ENCODE measurements around the gene TOR1A.
"Not testable (repeated sequence)": the region's sequence is repeated elsewhere in the genome, so short reads cannot be mapped to it uniquely, and the experiment has no call there.

TOR1A gene

DNA sequence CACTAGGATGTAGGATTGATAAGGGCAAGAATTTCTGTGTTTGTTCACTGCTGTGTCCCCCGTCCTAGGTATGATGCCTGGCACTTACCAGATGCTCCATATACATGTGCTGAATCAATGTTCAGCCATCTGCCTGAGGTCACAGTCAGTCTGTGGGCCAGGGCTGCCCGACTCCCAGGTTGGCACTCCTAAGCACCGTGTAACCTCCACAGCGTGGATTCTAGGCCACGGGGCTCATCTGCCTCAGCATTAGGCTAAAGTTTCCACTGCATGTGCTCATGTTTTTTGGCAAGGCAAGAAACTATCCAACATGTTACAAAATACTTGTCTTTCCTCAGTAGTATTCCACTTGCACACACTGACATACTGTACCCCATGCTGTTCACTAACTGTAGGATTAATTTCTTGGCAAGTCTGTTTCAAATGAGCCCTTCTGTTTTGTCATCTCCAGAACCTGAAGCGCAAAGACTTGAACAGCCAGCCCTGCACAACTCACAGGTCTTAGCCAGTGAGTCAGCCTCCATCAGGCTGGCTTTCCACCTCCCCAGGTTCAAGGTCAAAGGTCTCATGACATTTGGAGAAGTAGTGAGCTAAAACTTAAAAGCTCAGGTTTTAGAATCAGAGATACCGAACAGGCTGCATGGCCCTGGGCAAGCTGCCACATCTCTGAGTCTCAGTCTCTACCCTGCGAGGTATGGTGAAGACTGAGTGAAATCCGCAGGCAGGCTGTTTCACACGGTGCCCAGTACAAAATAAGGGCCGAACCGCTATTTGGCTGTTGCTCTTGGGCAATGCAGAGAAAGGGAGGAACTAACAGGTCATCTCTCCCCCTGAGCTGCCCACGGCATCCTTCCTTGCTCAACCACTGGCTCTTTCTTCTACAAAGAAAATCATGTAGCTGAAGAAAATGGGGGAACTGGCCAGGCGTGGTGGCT is 7.2 kb downstream of the TOR1A start:
- no peak for DNase-seq

GRCh38 chr9:129815278-129815677 is 8.7 kb downstream of the TOR1A start:
- DNase-seq: no peak

GRCh38 chr9:129814432-129815223 is 9.3 kb downstream of the TOR1A start:
- DNase-seq: no peak

DNA sequence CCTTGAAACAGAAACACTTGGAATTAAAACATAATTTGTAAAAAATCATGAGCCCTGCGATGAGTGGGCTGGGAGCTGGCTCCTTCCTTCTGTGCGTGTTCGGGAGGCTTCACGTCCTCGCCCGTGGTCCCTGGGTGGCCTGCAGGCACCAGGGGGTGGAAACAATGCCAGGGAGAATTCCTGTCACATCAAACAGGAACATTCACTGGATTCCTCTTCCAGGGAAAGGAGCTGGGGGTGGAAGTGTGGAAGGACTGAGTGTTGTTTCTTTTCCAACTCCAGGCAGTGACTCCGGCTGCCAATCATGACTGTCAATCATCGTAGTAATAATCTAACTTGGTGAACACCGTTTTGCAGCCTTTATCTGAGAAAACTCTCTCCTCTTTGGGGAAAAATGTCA is 10.3 kb downstream of the TOR1A start:
- DNase-seq: no peak

DNA sequence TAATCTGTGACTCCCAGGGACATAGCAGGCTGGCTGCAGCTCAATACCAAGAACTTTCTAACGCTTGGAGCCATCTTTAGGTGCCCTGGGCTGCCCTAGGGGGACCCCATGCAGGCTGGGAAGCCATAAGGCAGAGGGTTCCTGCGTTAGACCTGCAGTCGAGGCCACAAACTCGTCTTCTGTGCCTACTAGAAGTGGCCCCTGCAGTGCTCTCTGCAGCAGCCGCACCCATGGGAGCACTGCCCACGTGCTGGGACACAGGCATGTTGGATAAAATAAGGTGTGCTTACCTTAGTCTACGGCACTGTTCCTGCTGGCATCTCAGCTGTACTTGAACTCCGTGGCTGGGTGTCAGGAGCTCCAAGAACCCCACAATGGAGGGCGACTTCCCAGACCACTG is 11.6 kb downstream of the TOR1A start:
- DNase-seq: no peak

DNA sequence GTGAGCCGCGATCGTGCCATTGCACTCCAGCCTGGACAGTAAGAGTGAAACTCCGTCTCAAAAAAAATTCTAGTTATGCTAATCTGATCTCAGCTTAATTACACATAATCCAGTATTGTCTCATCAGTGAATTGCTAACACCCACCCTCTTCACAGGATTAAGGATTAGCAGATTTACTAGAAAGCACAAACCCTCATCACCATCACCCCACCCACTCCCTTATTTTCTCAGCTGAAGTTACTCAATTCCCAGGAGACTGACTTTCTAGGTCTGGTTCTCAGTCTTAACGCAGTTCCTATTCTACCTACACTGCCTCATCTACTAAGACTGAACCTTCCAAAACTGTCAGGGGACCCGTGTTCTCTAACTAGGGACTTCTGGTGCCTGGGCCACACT is 12.0 kb downstream of the TOR1A start:
- DNase-seq: no peak

DNA sequence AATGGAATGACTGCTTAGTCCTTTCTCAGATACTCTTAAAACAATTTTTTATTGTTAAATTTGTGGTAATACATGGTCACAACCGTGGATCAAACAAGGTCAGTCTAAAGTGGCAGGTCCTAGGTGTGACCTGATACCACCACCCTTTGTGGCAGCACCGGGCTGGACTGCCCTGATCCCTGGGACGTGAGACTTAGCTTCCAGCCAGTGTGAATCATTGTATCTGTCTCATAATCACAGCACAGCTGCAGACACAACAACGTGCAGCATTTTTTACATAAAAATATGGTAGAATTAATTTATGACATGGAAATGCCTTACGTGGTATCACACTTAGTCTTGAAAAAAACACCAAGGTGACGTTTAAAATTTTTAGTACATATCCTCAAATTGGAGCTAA is 13.1 kb downstream of the TOR1A start:
- DNase-seq: no peak

- DNase-seq: no peak
These were observed 13.8 kb downstream of the TOR1A start for GRCh38 chr9:129810116-129810515.

- DNase-seq: no peak
These were observed 14.6 kb downstream of the TOR1A start for GRCh38 chr9:129809346-129809745.

DNA sequence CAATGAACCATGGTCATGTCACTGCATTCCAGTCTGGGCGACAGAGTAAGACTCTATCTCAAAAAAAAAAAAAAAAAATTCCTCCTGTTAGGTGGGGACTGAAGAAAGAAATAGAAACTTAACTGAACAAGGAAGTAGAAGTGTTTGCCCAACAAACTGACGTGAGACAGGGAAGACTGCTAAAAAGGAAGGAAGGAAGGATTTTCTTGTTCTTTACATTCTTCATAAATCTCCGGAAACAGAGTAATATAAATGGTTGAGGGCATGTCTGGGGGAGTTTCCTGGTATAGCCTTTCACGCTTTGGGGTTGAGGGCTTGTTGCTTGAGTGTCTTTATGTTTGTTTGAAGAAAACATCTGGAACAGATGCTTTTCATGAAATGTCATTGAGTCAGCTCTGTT is 17.9 kb downstream of the TOR1A start:
- no peak for DNase-seq

GRCh38 chr9:129803676-129804060 is 20.3 kb downstream of the TOR1A start:
- DNase-seq: no peak

DNA sequence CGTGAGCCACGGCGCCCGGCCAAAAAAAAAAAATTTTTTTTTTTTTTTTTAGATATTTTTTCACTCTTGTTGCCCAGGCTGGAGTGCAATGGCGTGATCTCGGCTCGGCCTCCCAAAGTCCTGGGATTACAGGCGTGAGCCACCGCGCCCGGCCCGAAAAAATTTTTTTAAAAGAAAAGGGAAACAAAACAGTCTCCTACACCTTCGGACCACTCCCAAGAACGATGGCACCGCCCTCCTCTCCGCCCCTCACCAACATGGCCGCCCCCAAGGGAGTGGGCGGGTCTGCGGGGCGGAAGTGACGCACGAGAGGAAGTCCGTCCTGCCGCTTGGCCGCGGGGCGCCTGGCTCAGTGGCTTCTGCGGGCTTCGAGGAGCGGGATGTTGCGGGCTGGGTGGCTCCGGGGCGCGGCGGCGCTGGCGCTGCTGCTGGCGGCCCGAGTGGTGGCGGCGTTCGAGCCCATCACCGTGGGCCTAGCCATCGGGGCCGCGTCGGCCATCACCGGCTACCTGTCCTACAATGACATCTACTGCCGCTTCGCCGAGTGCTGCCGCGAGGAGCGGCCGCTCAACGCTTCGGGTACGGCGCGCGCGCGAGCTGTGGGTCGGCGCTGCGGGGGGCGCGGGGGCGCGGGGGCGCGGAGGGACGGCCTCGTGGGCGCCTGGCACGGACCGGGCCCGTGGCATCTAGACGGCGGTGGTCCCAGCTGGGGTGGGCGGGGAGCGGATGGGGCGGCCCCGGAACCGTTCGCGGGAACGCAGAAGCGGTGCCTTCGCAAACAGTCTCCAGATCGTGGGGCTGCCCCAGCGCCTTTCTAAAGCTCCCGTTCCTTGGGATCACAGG is 20.9 kb downstream of the TOR1A start, which contains the start of gene TOR1B:
Gene TOR1B (plus strand): TSS at position 352 of the 843 bp plus-strand sequence. CDS start 29 bp downstream, at position 381.
- DNase-seq: peak; percentile 56

DNA sequence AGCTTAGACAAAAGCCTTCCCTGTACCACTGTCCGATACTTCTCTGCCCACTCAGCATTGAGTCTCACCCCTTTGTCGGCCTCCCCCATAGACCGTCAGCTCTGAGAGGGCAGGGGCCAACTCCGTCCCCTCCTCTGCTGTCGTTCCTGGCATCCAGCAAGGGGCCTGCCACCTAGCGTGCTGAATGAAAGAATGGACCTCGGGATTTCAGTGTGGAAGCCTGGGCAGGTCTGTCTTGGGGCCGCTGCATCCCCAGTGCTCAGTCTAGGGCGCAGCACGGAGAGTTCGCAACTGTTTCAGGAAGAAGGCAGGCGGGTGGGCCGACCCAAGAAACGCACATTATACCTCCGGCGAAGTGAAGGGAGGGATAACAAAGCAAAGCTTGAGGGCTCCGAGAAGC is 22.4 kb downstream of the TOR1A start:
- no peak for DNase-seq

DNA sequence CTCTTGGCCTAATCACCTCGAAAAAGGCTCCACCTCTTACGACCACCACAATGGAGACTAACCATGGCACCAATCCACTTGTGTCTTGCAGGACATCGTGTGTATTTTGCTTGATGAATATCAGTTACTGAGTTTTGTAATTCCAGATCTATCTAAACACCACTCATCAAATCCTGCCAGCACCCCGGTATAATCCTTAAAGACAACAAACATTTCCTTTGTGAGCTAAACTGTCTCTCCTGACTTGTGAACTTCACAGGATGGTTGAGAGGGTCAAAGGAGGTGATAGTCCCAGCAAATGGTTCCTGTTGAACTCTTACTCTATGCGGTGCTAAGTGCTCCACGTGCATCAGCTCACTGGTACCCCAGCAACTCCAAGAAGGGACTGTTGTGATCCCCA is 25.0 kb downstream of the TOR1A start:
- no peak for DNase-seq

DNA sequence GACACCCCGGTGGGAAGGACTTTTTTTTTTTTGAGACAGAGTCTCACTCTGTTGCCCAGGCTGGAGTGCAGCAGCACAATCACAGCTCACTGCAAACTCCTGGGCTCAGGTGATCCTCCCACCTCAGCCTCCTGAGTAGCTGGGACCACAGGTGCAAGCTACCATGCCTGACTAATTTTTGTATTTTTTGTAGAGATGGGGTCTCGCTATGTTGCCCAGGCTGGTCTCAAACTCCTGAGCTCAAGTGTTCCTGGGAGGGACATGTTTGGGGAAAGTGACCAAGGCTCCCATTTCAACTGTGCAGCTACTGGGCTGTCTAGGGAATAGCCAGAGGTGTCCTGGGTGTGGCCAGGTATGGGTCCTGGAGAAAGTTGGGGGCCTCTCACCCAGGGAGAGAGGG is 27.9 kb downstream of the TOR1A start:
- DNase-seq: not testable (repeated sequence)

- no peak for DNase-seq
These were observed 29.4 kb downstream of the TOR1A start for GRCh38 chr9:129794549-129794948.

DNA sequence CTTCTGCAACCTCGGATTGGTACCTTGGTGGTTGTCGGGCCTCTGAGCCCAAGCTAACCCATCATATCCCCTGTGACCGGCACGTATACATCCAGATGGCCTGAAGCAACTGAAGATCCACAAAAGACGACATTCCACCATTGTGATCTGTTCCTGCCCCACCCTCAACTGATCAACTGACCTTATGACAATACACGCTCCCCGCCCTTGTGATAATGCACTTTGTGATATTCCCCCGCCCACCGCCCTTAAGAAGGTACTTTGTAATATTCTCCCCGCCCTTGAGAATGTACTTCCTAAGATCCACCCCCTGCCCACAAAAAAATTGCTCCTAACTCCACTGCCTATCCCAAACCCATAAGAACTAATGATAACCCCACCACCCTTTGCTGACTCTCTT is 37.5 kb downstream of the TOR1A start:
- no peak for DNase-seq

DNA sequence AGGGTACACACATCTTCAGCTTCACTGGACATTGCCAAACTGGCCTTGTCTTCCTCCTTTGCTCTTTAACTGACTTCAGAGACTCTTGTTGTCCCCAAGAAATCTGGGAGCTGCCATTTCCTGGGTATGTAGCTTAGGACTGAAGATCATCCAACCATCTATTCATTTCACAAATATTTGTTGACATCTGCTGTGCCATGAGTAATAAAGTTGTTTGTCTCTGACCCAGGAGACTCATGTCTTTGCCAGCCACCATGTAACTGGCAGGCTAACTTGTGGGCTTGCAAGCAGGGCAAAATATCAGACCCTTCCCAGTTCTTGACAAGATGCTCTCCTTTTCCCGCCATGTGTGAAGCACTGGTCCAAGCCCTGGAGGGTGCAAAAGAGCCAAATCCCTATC is 38.1 kb downstream of the TOR1A start:
- DNase-seq: no peak

DNA sequence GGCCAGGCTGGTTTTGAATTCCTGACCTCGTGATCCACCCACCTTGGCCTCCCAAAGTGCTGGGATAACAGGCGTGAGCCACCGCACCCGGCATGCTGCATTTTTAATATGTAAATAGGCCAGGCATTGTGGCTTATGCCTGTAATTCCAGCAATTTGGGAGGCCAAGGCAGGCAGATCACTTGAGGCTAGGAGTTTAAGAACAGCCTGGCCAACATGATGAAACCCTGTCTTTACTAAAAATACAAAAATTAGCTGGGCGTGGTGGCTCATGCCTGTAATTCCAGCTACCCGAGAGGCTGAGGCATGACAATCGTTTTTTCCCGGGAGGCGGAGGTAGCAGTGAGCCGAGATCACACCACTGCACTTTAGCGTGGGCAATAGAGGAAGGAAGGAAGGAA is 39.0 kb downstream of the TOR1A start:
- DNase-seq: not testable (repeated sequence)

DNA sequence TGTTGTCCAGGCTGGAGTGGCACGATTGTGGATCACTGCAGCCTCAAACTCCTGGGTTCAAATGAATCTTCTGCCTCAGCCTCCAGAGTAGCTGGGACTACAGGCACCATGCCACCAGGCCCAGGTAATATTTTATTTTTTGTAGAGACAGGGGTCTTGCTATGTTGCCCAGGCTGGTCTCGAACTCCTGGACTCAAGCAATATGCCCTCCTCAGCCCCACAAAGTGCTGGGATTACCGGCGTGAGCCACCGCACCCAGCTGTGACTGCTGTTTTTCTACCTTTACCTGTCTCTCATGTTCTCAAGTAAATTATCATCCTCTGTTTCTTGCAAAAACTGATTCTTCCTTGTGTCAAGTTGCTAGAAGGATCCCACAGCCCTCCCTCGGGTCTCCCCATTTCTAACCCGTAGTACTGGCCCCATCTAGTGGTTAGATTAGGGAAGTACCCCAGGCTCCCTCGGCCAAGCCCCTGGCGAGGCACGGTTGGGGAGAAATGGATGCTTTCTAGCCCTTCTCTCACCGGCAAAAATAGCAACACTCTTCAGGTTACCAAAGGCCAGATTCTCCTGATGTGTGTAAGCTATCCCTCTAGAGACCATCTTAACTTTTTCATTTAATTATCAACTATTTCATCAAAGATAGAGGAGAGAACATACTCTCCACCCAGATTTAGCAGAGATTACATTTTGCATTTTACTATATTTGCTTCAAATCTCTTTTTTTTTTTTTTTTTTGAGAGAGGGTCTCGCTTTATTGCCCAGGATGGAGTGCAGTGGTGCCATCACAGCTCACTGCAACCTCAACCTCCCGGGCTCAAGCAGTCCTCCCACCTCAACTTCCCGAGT is 40.2 kb downstream of the TOR1A start:
- DNase-seq: peak; percentile 55

DNA sequence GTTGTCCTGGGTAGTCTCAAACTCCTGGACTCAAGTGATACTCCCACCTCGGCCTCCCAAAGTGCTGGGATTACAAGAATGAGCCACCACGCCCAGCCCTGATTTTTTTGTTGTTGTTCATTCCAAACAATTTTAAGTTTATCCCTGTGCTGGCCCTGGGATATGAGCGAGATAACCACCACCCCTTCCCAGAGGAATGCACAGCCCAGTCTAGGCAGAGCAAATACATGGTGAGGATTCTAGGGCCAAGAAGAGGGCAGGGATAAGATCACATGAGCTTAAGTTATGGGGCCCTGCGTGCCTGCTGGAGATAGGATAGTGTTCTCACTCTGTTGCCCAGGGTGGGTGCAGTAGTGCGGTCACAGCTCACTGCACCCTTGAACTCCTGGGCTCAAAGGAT is 42.0 kb downstream of the TOR1A start:
- no peak for DNase-seq

DNA sequence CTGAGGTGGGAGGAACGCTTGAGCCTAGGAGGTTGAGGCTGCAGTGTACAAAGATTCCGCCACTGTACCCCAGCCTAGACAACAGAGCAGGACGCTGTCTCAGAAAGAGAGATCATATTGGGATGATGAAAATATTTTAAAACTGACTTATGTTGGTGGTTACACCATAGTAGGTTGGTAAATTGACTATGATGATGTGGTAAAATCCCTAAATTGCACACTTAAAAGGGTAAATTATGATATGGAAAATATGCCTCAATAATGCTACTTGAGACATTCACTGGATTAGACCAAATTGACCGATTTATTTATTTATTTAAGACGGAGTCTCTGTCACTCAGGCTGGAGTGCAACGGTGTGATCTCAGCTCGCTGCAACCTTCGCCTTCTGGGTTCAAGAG is 42.8 kb downstream of the TOR1A start:
- DNase-seq: no peak

Measured in amniotic stem cell (primary cell).